BE2C (cell line): ENCODE data around the gene FECH.

Experiments used
- DNase-seq: peaks from one replicate; pipeline ENCODE4 v3.0.0-alpha.2; 2020
- H3K27me3 ChIP-seq: fragments of 250-450 bp; sonication (Bioruptor Pico); 2 replicates; pipeline ENCODE4 v1.5.1; 2020; ENCODE audit warnings: mild to moderate bottlenecking
- H3K36me3 ChIP-seq: fragments of 250-450 bp; sonication (Bioruptor Pico); 2 replicates; pipeline ENCODE4 v1.5.1; 2020; ENCODE audit warnings: mild to moderate bottlenecking
- H3K4me1 ChIP-seq: fragments of 250-450 bp; sonication (Bioruptor Pico); 2 replicates; pipeline ENCODE4 v1.5.1; 2020
- H3K4me3 ChIP-seq: 2 replicates; pipeline ENCODE4 v1.5.1; 2011; ENCODE audit warnings: low read depth, low read length
- H3K9me3 ChIP-seq: fragments of 250-450 bp; sonication (Bioruptor Pico); 2 replicates; pipeline ENCODE4 v1.5.1; 2020
- TF ChIP-seq, protein P1 (sequence below): IDR thresholded peaks from 2 replicates; pipeline ENCODE4 v1.5.1; 2012; ENCODE audit warnings: mild to moderate bottlenecking, low read depth, low read length

FECH gene

DNA sequence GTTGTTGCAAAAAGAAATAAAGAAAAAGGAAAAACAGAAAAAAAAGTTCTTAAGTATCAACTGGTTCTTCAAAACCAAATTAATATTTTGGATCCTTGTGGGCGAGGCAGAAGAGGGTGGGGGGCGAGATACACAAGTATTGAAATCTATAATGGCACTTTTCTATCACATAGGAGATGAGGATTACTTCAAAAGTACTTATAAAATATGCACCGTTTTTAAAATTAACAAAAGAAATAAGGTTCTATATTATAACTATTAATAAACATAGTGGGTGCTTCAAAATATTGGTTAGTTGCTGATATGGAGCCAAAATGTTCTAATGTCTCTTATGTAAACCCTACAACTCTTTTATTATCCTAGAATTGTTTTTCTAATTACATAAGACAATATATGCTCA lies 2.1 kb downstream of the FECH start:
- no peaks in the 10 kb centered on the region for H3K36me3 ChIP-seq
- H3K9me3 ChIP-seq, result no peaks in the 10 kb centered on the region
- H3K4me3 ChIP-seq, result no peak overlapping the region
- DNase-seq, result no peak
- H3K27me3 ChIP-seq, result no peaks in the 10 kb centered on the region
- TF ChIP-seq, protein P1, sequence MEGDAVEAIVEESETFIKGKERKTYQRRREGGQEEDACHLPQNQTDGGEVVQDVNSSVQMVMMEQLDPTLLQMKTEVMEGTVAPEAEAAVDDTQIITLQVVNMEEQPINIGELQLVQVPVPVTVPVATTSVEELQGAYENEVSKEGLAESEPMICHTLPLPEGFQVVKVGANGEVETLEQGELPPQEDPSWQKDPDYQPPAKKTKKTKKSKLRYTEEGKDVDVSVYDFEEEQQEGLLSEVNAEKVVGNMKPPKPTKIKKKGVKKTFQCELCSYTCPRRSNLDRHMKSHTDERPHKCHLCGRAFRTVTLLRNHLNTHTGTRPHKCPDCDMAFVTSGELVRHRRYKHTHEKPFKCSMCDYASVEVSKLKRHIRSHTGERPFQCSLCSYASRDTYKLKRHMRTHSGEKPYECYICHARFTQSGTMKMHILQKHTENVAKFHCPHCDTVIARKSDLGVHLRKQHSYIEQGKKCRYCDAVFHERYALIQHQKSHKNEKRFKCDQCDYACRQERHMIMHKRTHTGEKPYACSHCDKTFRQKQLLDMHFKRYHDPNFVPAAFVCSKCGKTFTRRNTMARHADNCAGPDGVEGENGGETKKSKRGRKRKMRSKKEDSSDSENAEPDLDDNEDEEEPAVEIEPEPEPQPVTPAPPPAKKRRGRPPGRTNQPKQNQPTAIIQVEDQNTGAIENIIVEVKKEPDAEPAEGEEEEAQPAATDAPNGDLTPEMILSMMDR, result no peak
- H3K4me1 ChIP-seq, result no peaks in the 10 kb centered on the region; the same call in 1 of the 2 replicates

GRCh38 chr18:57583297-57583835 lies 3.1 kb downstream of the FECH start:
- Histone ChIP-seq H3K9me3 (no peaks in the 10 kb centered on the region), H3K4me1 (no peaks in the 10 kb centered on the region; the same call in 1 of the 2 replicates), H3K36me3 (no peaks in the 10 kb centered on the region), H3K27me3 (no peaks in the 10 kb centered on the region), H3K4me3 (no peak overlapping the region)
- TF ChIP-seq, protein P1, result no peak
- DNase-seq, result no peak

GRCh38 chr18:57581301-57581934 lies 5.1 kb downstream of the FECH start:
- Histone ChIP-seq H3K4me3 (no peak overlapping the region), H3K4me1 (no peaks in the 10 kb centered on the region; the same call in 1 of the 2 replicates), H3K9me3 (no peaks in the 10 kb centered on the region), H3K27me3 (no peaks in the 10 kb centered on the region), H3K36me3 (no peaks in the 10 kb centered on the region)
- DNase-seq, result no peak
- TF ChIP-seq, protein P1, result no peak

DNA sequence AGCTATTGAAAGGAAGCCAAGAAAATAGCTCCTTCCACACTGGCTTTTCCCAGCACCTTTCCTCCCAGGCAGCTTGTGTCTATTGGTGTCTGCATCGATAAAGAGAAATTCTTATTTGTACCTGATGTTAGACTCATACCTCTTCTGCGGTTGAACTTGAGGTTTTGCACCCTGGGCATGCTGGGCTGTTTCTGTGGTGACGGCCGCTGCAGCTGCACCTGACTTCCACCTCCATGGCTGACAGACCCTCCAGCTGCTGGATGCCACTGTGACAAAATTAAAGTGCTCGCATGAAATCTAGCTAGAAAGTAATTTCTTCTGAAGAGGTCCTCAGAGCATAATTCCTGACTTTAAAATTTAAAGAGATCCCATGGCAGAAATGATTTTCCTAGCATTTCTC lies 6.6 kb downstream of the FECH start:
- Histone ChIP-seq H3K4me3 (no peak overlapping the region), H3K27me3 (no peaks in the 10 kb centered on the region), H3K4me1 (no peaks in the 10 kb centered on the region), H3K9me3 (no peaks in the 10 kb centered on the region), H3K36me3 (no peaks in the 10 kb centered on the region)
- DNase-seq, result no peak
- TF ChIP-seq, protein P1, result no peak

- TF ChIP-seq, protein P1, result no peak
- Histone ChIP-seq H3K9me3 (no peaks in the 10 kb centered on the region), H3K27me3 (no peaks in the 10 kb centered on the region), H3K4me3 (no peak overlapping the region), H3K4me1 (no peaks in the 10 kb centered on the region), H3K36me3 (no peaks in the 10 kb centered on the region)
- no peak for DNase-seq
Observed at GRCh38 chr18:57576316-57576715, 10.2 kb downstream of the FECH start.

GRCh38 chr18:57575542-57575941 lies 11.0 kb downstream of the FECH start:
- Histone ChIP-seq H3K4me1 (no peaks in the 10 kb centered on the region), H3K4me3 (no peak overlapping the region), H3K9me3 (no peaks in the 10 kb centered on the region), H3K36me3 (no peaks in the 10 kb centered on the region), H3K27me3 (no peaks in the 10 kb centered on the region)
- no peak for DNase-seq
- TF ChIP-seq, protein P1, result no peak
